K562 (cell line): ENCODE measurements around the gene CLCNKB. TPM values are rescaled to one million over a fixed set of nuclear protein-coding genes. Genes with fewer than 3 reads are reported as not detected.

Experiments
- BCLAF1 ChIP-seq, 2 experiments: fragments of 450-650 bp in 1 of 2; IDR thresholded peaks; 2 replicates each; pipeline ENCODE4 v1.6.1; 2011 to 2017; ENCODE audit warnings: low read depth in 2 of 2, antibody characterized with exemption in 1 of 2, borderline replicate concordance in 1 of 2, low read length in 1 of 2, mild to moderate bottlenecking in 1 of 2, mixed read lengths in 1 of 2; ENCODE audit not compliant: control insufficient read depth in 1 of 2
- DLX4 ChIP-seq: fragments of 250-450 bp; sonication (Bioruptor Pico); IDR thresholded peaks from 2 replicates; pipeline ENCODE4 v1.6.1; 2021; ENCODE audit warnings: mild to moderate bottlenecking
- EGR1 ChIP-seq: fragments of 450-650 bp; conservative IDR thresholded peaks from 2 replicates; pipeline ENCODE4 v1.6.1; 2017; ENCODE audit warnings: mild to moderate bottlenecking
- HOMEZ ChIP-seq: fragments of 250-450 bp; sonication (Bioruptor Pico); IDR thresholded peaks from 2 replicates; pipeline ENCODE4 v1.4.0; 2020; ENCODE audit warnings: mild to moderate bottlenecking, moderate library complexity
- SP1 ChIP-seq: sonication (generic); formaldehyde crosslinking; IDR thresholded peaks from 2 replicates; pipeline ENCODE4 v1.8.1; 2022; ENCODE audit warnings: mild to moderate bottlenecking, missing genetic modification reagents
- ZBTB7A ChIP-seq: IDR thresholded peaks from 2 replicates; pipeline ENCODE4 v1.6.1; 2011; ENCODE audit warnings: low read depth, mild to moderate bottlenecking, low read length, moderate library complexity, borderline replicate concordance; ENCODE audit not compliant: control insufficient read depth
- ZNF318 ChIP-seq, 2 experiments: fragments of 450-650 bp; IDR thresholded peaks; 2 replicates each; pipeline ENCODE4 v1.6.1; 2016; ENCODE audit warnings: mild to moderate bottlenecking in 2 of 2, borderline replicate concordance in 1 of 2, low read depth in 1 of 2, moderate library complexity in 1 of 2
- ZNF347 ChIP-seq: fragments of 450-650 bp; formaldehyde crosslinking; IDR thresholded peaks from 2 replicates; pipeline ENCODE4 v1.4.0; 2020; ENCODE audit warnings: low read depth, mild to moderate bottlenecking, moderate library complexity
- polyA plus RNA-seq, 8 experiments: library from polyadenylated mRNA; depleted of rRNA in 4 of 8; stranded (reverse) in 5 of 8; unstranded in 3 of 8; fragments of >200 nt; fragmentation: Nextera tagmentation in 2 of 8; fragmentation: Illumina TruSeq in 1 of 8; extraction: Ambion mirVana in 2 of 8; extraction: Trizol in 1 of 8; gene quantifications; 2 replicates each; pipeline versions ENCODE4 v1.2.1 to v1.2.3, GENCODE V29; 2011 to 2014; ENCODE audit warnings: inconsistent platforms in 1 of 8, missing spikeins in 1 of 8
- total RNA-seq, 7 experiments: library from RNA; depleted of rRNA in 6 of 7; stranded (reverse); fragments of >200 nt in 6 of 7; fragmentation: Illumina TruSeq in 2 of 7; extraction: Trizol in 2 of 7; gene quantifications; 2 replicates each; pipeline versions ENCODE4 v1.2.1 to v1.2.3, GENCODE V29; 2011 to 2021; ENCODE audit warnings: low replicate concordance in 1 of 7

CLCNKB gene
- total and polyA plus RNA-seq, 9 of the 15 experiments (the other 6 are each of a cell fraction or from before 2014, with no cell fraction given), result 0.08 to 1.7 (median 0.64) TPM

GRCh38 chr1:16026723-16027484 lies 16.7 kb upstream of the CLCNKB start (continued):
- TF ChIP-seq ZNF318 (IDR thresholded peaks at IDR 0.05; ENCODE audit: borderline replicate concordance in 1 of 2, low read depth in 1 of 2) (no peak), ZNF347 (CRISPR knock-in tag) (no peak), DLX4 (CRISPR knock-in tag) (no peak), ZBTB7A (peak; percentile 26; the same call in 1 of the 2 replicates), HOMEZ (CRISPR knock-in tag) (no peak), SP1 (CRISPR knock-in tag) (peak; percentile 61; the same call in 1 of the 2 replicates), EGR1 (peak; percentile 57), BCLAF1 (IDR thresholded peaks at IDR 0.05; ENCODE audit: borderline replicate concordance in 1 of 2, control insufficient read depth in 1 of 2, low read depth in 2 of 2, low read length in 1 of 2) (no peak)
